H9 (cell line): Measurements from ENCODE around the gene DHRS1. TPM values are rescaled to one million over a fixed set of nuclear protein-coding genes. Genes with fewer than 3 reads are reported as not detected.

ENCODE experiments used
- DNase-seq: peaks from one replicate; pipeline ENCODE4 v3.0.0-alpha.2; 2017
- H2AFZ ChIP-seq: one replicate; pipeline ENCODE4 v1.6.1; 2013; ENCODE audit warnings: mild to moderate bottlenecking, low read length, control low read depth, moderate library complexity
- H2AK5ac ChIP-seq: 2 replicates; pipeline ENCODE4 v1.6.1; 2013; ENCODE audit warnings: low read length, control low read depth, mixed read lengths; ENCODE audit not compliant: insufficient read length
- H2BK120ac ChIP-seq: one replicate; pipeline ENCODE4 v1.6.1; 2013; ENCODE audit warnings: low read depth, mild to moderate bottlenecking, low read length, control low read depth, inconsistent platforms; ENCODE audit not compliant: poor library complexity, severe bottlenecking
- H2BK12ac ChIP-seq: 2 replicates; pipeline ENCODE4 v1.6.1; 2013; ENCODE audit warnings: low read length, control low read depth, mixed read lengths, low read depth; ENCODE audit not compliant: insufficient read length
- H2BK15ac ChIP-seq: 2 replicates; pipeline ENCODE4 v1.6.1; 2013; ENCODE audit warnings: low read depth, low read length, control low read depth
- H2BK20ac ChIP-seq: one replicate; pipeline ENCODE4 v1.6.1; 2013; ENCODE audit warnings: low read depth, mild to moderate bottlenecking, low read length, control low read depth, inconsistent platforms; ENCODE audit not compliant: poor library complexity, severe bottlenecking
- H2BK5ac ChIP-seq: 2 replicates; pipeline ENCODE4 v1.6.1; 2013; ENCODE audit warnings: low read length, control low read depth, mixed read lengths; ENCODE audit not compliant: insufficient read length
- H3K14ac ChIP-seq: 2 replicates; pipeline ENCODE4 v1.6.1; 2013; ENCODE audit warnings: low read length, control low read depth; ENCODE audit not compliant: insufficient read depth
- H3K18ac ChIP-seq: 2 replicates; pipeline ENCODE4 v1.6.1; 2013; ENCODE audit warnings: low read depth, mild to moderate bottlenecking, mixed read lengths, low read length, control low read depth; ENCODE audit not compliant: insufficient read length
- H3K23ac ChIP-seq: 2 replicates; pipeline ENCODE4 v1.6.1; 2013; ENCODE audit warnings: low read length, control low read depth, mixed read lengths, low read depth; ENCODE audit not compliant: insufficient read length
- H3K23me2 ChIP-seq: 2 replicates; pipeline ENCODE4 v1.6.1; 2013; ENCODE audit warnings: low read depth, mild to moderate bottlenecking, mixed read lengths, low read length, control low read depth; ENCODE audit not compliant: insufficient read length, poor library complexity, severe bottlenecking
- H3K27ac ChIP-seq: 2 replicates; pipeline ENCODE4 v1.5.1; 2013; ENCODE audit warnings: low read length, control low read depth, mixed read lengths, low read depth; ENCODE audit not compliant: insufficient read length
- H3K27me3 ChIP-seq: 2 replicates; pipeline ENCODE4 v1.6.1; 2013; ENCODE audit warnings: low read length, control low read depth, inconsistent platforms; ENCODE audit not compliant: insufficient read depth
- H3K4ac ChIP-seq: 2 replicates; pipeline ENCODE4 v1.6.1; 2013; ENCODE audit warnings: low read depth, mild to moderate bottlenecking, control low read depth, inconsistent platforms, low read length, moderate library complexity
- H3K4me1 ChIP-seq: 2 replicates; pipeline ENCODE4 v1.6.1; 2013; ENCODE audit warnings: low read length, control low read depth, inconsistent platforms; ENCODE audit not compliant: insufficient read depth
- H3K4me2 ChIP-seq: 2 replicates; pipeline ENCODE4 v1.6.1; 2013; ENCODE audit warnings: low read length, control low read depth, mixed read lengths; ENCODE audit not compliant: insufficient read length, insufficient read depth
- H3K56ac ChIP-seq: 2 replicates; pipeline ENCODE4 v1.6.1; 2013; ENCODE audit warnings: low read depth, mild to moderate bottlenecking, mixed read lengths, low read length, control low read depth; ENCODE audit not compliant: insufficient read length
- H3K79me1 ChIP-seq: 2 replicates; pipeline ENCODE4 v1.6.1; 2013; ENCODE audit warnings: low read depth, mild to moderate bottlenecking, moderate library complexity, low read length, control low read depth, inconsistent platforms; ENCODE audit not compliant: insufficient read depth, poor library complexity, severe bottlenecking
- H3K79me2 ChIP-seq: 2 replicates; pipeline ENCODE4 v1.6.1; 2013; ENCODE audit warnings: low read length, control low read depth, inconsistent platforms; ENCODE audit not compliant: insufficient read depth
- H3K9ac ChIP-seq: 2 replicates; pipeline ENCODE4 v1.6.1; 2013; ENCODE audit warnings: low read length, control low read depth, mixed read lengths; ENCODE audit not compliant: insufficient read length; ENCODE audit errors: extremely low read depth
- H3K9me3 ChIP-seq: one replicate; pipeline ENCODE4 v1.6.1; 2013; ENCODE audit warnings: low read depth, low read length, inconsistent platforms; ENCODE audit not compliant: control insufficient read depth
- H3T11ph ChIP-seq: one replicate; pipeline ENCODE4 v1.6.1; 2013; ENCODE audit warnings: mild to moderate bottlenecking, low read length, control low read depth, inconsistent platforms
- H4K20me1 ChIP-seq: one replicate; pipeline ENCODE4 v1.6.1; 2013; ENCODE audit not compliant: control insufficient read depth, insufficient read length, insufficient read depth
- H4K5ac ChIP-seq: 2 replicates; pipeline ENCODE4 v1.6.1; 2013; ENCODE audit warnings: low read depth, mild to moderate bottlenecking, mixed read lengths, low read length, control low read depth; ENCODE audit not compliant: insufficient read length
- H4K8ac ChIP-seq: replicated peaks from 2 replicates; pipeline ENCODE4 v1.6.1; 2013; ENCODE audit warnings: low read length, control low read depth, mixed read lengths, low read depth; ENCODE audit not compliant: insufficient read length
- H4K91ac ChIP-seq: 2 replicates; pipeline ENCODE4 v1.6.1; 2013; ENCODE audit warnings: low read depth, mild to moderate bottlenecking, moderate library complexity, mixed read lengths, low read length, control low read depth; ENCODE audit not compliant: insufficient read length
- H3K27ac Mint-ChIP-seq, 3 experiments: 2 replicates in 2 of 3; 3 replicates in 1 of 3; pipeline ENCODE4 v1.8.0; 2020 to 2021; ENCODE audit warnings: mixed read lengths in 3 of 3, mild to moderate bottlenecking in 1 of 3, moderate library complexity in 1 of 3
- H3K27me3 Mint-ChIP-seq: 2 replicates; pipeline ENCODE4 v1.8.0; 2021; ENCODE audit warnings: low read depth, mild to moderate bottlenecking, moderate library complexity, mixed read lengths
- H3K36me3 Mint-ChIP-seq, 3 experiments: 2 replicates in 2 of 3; 3 replicates in 1 of 3; pipeline ENCODE4 v1.8.0; 2020 to 2021; ENCODE audit warnings: low read depth in 3 of 3, mixed read lengths in 3 of 3; ENCODE audit not compliant: insufficient read depth in 1 of 3
- H3K4me1 Mint-ChIP-seq, 2 experiments: 2 replicates each; pipeline ENCODE4 v1.8.0; 2020; ENCODE audit warnings: mixed read lengths in 2 of 2
- H3K4me3 Mint-ChIP-seq, 2 experiments: 2 replicates in 1 of 2; 3 replicates in 1 of 2; pipeline ENCODE4 v1.8.0; 2020 to 2021; ENCODE audit warnings: mild to moderate bottlenecking in 2 of 2, mixed read lengths in 2 of 2, moderate library complexity in 1 of 2
- H3K9me3 Mint-ChIP-seq, 2 experiments: 2 replicates in 1 of 2; 3 replicates in 1 of 2; pipeline ENCODE4 v1.8.0; 2020; ENCODE audit warnings: mild to moderate bottlenecking in 2 of 2, mixed read lengths in 2 of 2, moderate library complexity in 1 of 2
- WGBS: extraction: QIAGEN DNeasy Blood & Tissue Kit; methylation state at CpG from one replicate; pipeline ENCODE4 v1.1.7; 2013; ENCODE audit warnings: missing lambda C conversion rate, low lambda C conversion rate, mixed read lengths; ENCODE audit not compliant: insufficient read length; ENCODE audit errors: extremely low coverage; 5-methylcytosine and 5-hydroxymethylcytosine counted together
- total RNA-seq: library from RNA; stranded (reverse); gene quantifications from 2 replicates; pipeline ENCODE4 v1.2.1, GENCODE V29; 2021
- TF ChIP-seq, protein P1 (sequence below): fragments of 200-600 bp; sonication (generic); conservative IDR thresholded peaks from 3 replicates; pipeline ENCODE4 v1.8.0; 2021; ENCODE audit warnings: antibody characterized with exemption, mild to moderate bottlenecking

Gene DHRS1
- total RNA-seq, 1 experiment from 2014 or later = 19.1 TPM

DNA sequence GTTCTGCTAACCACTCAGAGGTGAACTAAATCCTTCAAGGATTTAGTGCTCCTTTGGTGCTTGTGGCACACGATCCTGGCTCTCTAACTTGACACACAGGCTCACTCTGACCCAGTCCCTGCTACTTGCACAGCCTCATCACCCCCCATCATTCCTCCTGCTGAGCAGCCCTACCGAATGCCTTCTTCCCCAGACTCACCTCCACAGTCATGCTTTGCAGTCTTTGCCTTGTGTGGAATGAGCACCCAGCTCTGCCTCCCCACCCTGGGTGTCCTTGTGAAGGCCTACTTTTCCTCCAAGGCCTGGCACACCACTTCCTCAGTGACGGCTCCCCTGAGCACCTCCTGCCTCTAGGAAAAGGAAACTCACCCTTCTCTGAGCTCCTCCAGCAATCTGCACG lies 49.2 kb downstream of the DHRS1 start:
- Histone ChIP-seq H4K91ac (no peak overlapping the region), H2BK12ac (no peak overlapping the region), H3K18ac (no peak overlapping the region), H3K4me2 (no peak overlapping the region), H3K56ac (no peak overlapping the region), H2AK5ac (no peak overlapping the region), H4K20me1 (no peaks in the 10 kb centered on the region), H2BK20ac (no peak overlapping the region), H3K9me3 (no peaks in the 10 kb centered on the region), H3K79me2 (no peaks in the 10 kb centered on the region), H3K14ac (no peak overlapping the region; the same call in 1 of the 2 replicates), H2AFZ (no peak overlapping the region), H2BK120ac (no peak overlapping the region), H3K23ac (no peak overlapping the region), H3T11ph (no peak overlapping the region), H4K5ac (no peak overlapping the region), H2BK5ac (no peak overlapping the region), H2BK15ac (no peak overlapping the region), H3K9ac (no peak overlapping the region), H3K27me3 (no peaks in the 10 kb centered on the region), H3K23me2 (no peaks in the 10 kb centered on the region), H3K4ac (no peak overlapping the region), H3K4me1 (no peaks in the 10 kb centered on the region), H3K79me1 (no peaks in the 10 kb centered on the region), H3K27ac (no peak overlapping the region), H4K8ac (no peak overlapping the region)
- TF ChIP-seq, protein P1, sequence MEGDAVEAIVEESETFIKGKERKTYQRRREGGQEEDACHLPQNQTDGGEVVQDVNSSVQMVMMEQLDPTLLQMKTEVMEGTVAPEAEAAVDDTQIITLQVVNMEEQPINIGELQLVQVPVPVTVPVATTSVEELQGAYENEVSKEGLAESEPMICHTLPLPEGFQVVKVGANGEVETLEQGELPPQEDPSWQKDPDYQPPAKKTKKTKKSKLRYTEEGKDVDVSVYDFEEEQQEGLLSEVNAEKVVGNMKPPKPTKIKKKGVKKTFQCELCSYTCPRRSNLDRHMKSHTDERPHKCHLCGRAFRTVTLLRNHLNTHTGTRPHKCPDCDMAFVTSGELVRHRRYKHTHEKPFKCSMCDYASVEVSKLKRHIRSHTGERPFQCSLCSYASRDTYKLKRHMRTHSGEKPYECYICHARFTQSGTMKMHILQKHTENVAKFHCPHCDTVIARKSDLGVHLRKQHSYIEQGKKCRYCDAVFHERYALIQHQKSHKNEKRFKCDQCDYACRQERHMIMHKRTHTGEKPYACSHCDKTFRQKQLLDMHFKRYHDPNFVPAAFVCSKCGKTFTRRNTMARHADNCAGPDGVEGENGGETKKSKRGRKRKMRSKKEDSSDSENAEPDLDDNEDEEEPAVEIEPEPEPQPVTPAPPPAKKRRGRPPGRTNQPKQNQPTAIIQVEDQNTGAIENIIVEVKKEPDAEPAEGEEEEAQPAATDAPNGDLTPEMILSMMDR = no peak
- H3K4me3 Mint-ChIP-seq = no peak overlapping the region
- no CpG with 5 or more reads among the region's 4 CpGs for WGBS
- DNase-seq = no peak
- H3K27ac Mint-ChIP-seq = no peak overlapping the region
- no peaks in the 10 kb centered on the region for H3K9me3 Mint-ChIP-seq
- no peaks in the 10 kb centered on the region for H3K36me3 Mint-ChIP-seq
- H3K27me3 Mint-ChIP-seq = peaks cover 2% of the 10 kb centered on the region; the same call in 1 of the 2 replicates
- H3K4me1 Mint-ChIP-seq = no peaks in the 10 kb centered on the region
